Omental fat pad (tissue), 4 donors: ENCODE results near the gene PRADC1. TPM values are rescaled to one million over a fixed set of nuclear protein-coding genes. Genes with fewer than 3 reads are reported as not detected.

Experiments
- ATAC-seq: fragments of 150-250 bp; one replicate; pipeline ENCODE4 v1.9.1; 2016; ENCODE audit warnings: mild to moderate bottlenecking, moderate library complexity; ENCODE audit not compliant: low FRiP score
- DNase-seq: peaks from one replicate; pipeline ENCODE4 v3.0.0-alpha.2; 2019; ENCODE audit warnings: low spot score
- CTCF ChIP-seq, 3 donors: fragments of 450-650 bp; IDR thresholded peaks; one replicate each; pipeline ENCODE4 v1.5.1; 2016 to 2017; ENCODE audit warnings: antibody characterized with exemption in 3 of 3, mild to moderate bottlenecking in 3 of 3, moderate library complexity in 2 of 3
- total RNA-seq, 4 donors: library from RNA; depleted of rRNA; stranded (reverse); fragments of >200 nt; gene quantifications; one replicate each; pipeline ENCODE4 v1.1.0, GENCODE V29; 2016

PRADC1 gene
- total RNA-seq, 4 donors from 2014 or later: 23.1 to 44.0 (median 38.5) TPM

GRCh38 chr2:73254343-73255006 lies 21.4 kb upstream of the PRADC1 start:
- DNase-seq (no peak), ATAC-seq (no peak)
- no peak for TF ChIP-seq CTCF (IDR thresholded peaks at IDR 0.05)

GRCh38 chr2:73253901-73254300 lies 20.9 kb upstream of the PRADC1 start:
- DNase-seq: no peak
- no peak for TF ChIP-seq CTCF (IDR thresholded peaks at IDR 0.05)

GRCh38 chr2:73253400-73253799 lies 20.4 kb upstream of the PRADC1 start:
- ATAC-seq: no peak
- no peak for TF ChIP-seq CTCF (IDR thresholded peaks at IDR 0.05)
- DNase-seq: no peak

More at GRCh38 chr2:73253901-73254300, 20.9 kb upstream of the PRADC1 start:
- no peak for ATAC-seq

GRCh38 chr2:73252238-73253027 lies 19.4 kb upstream of the PRADC1 start:
- ATAC-seq (no peak), DNase-seq (no peak)
- TF ChIP-seq CTCF (IDR thresholded peaks at IDR 0.05): no peak

GRCh38 chr2:73250872-73251846 lies 18.1 kb upstream of the PRADC1 start:
- TF ChIP-seq CTCF (IDR thresholded peaks at IDR 0.05): no peak
- DNase-seq (no peak), ATAC-seq (no peak)

GRCh38 chr2:73249636-73250035 lies 16.6 kb upstream of the PRADC1 start:
- DNase-seq: no peak
- no peak for TF ChIP-seq CTCF (IDR thresholded peaks at IDR 0.05)

More at GRCh38 chr2:73249636-73250035, 16.6 kb upstream of the PRADC1 start:
- no peak for ATAC-seq
